GM23248 (cell line): ENCODE results near the gene ISG20L2.

Experiments used
- EZH2 ChIP-seq: fragments of 200-600 bp; sonication (generic); IDR thresholded peaks from 2 replicates; pipeline ENCODE4 v1.6.1; 2018; ENCODE audit warnings: antibody characterized with exemption, mild to moderate bottlenecking; ENCODE audit not compliant: insufficient read depth, poor library complexity, severe bottlenecking
- EZH2phosphoT487 ChIP-seq: fragments of 200-600 bp; sonication (generic); IDR thresholded peaks from 2 replicates; pipeline ENCODE4 v1.6.1; 2018; ENCODE audit warnings: antibody characterized with exemption, moderate library complexity, mild to moderate bottlenecking, low read depth; ENCODE audit not compliant: insufficient read depth

DNA sequence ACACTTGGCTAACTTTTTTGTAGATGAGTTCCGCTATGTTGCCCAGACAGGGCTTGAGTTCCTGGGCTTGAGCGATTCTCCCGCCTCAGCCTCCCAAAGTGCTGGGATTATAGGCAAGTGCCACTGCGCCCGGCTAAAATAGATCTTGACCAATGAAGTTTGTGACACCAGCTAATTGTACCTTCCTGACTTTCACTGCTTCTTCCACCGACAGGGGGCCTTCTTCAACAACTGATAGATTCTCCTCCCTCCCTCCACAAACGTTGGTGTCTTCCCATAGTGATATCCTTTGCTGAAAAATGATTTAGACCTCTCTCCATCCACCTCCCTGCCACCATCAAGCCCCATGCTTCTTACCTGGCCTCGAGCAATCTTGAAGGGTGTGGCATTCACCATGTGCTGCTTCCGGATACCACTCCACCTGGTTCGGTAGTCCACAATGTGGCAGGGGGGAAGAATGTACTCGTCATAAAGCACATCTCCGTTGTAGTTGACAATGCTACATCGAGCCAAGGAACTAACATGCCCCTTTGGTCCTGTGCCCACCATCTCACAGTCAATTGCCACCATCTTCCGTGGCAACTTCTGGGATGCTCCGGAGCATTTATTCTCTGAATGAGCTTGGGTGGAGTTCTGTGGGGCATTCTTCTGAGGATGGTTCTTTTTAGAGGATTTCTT is 1.9 kb downstream of the ISG20L2 start:
- no peak for TF ChIP-seq EZH2phosphoT487
- TF ChIP-seq EZH2: no peak
